Measurements from ENCODE around the gene FAM20A.

GRCh38 chr17:68595986-68596385 lies 5.2 kb downstream of the FAM20A start:
- TF ChIP-seq SUZ12 (IDR thresholded peaks at IDR 0.05; ENCODE audit: extremely low read depth, insufficient read depth, insufficient read length) (no peak), YY1 (IDR thresholded peaks at IDR 0.05; ENCODE audit: insufficient read depth, insufficient read length) (no peak), ZNF274 (IDR thresholded peaks at IDR 0.05; ENCODE audit: low read depth, low read length) (no peak)

Data from NT2/D1 (cell line).